Measurements from ENCODE around the gene HOXA6. TPM values are rescaled to one million over a fixed set of nuclear protein-coding genes. Genes with fewer than 3 reads are reported as not detected.

HOXA6 gene
- total RNA-seq, 1 donor: 7.6 TPM

DNA sequence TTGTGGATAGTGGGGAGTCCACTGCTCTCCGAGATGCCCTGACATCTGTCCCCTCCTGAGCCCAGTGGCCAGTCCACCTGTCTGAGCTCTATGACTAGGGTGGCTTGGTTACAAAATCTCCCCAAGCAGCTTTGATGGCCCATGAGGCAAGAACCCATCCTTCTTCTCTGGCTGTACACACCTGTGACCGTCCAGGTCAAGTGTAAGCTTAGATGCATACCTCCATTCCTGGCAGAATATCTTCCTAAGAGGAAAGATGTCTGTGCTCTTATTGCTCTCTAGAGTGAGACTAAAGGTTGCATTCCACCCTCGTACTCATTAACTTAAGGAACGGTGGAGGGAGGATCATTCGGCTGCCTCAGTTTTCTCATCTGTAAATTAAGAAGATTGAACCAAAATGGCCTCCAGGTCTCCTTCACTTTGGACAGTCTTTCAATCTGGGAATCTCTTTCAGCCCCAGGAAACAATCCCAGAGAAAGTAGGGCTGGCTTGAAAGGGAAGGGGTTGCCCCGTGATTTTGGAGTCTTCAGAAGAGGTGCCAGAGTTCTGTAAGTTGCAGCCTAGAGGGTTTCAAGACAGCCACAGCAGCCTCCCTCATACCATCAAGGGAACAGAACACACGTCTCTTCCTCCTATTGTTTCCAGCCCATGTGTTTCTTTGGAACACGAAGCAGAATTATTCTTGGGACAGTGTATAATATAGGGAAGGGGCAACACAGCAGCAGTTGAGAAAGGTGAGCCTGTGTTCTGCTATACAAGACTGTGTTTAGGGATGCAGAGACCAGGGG lies 22.5 kb downstream of the HOXA6 start:
- no peaks in the 10 kb centered on the region for H3K27me3 ChIP-seq (ENCODE audit: insufficient read depth, low read length)
- H3K4me3 ChIP-seq (ENCODE audit: insufficient read depth, low read length): no peak overlapping the region
- no peak overlapping the region for H3K27ac ChIP-seq (ENCODE audit: low read depth, low read length)
- H3K79me2 ChIP-seq (ENCODE audit: insufficient read depth, low read length): peaks cover 12% of the 10 kb centered on the region
- TF ChIP-seq, protein P1, sequence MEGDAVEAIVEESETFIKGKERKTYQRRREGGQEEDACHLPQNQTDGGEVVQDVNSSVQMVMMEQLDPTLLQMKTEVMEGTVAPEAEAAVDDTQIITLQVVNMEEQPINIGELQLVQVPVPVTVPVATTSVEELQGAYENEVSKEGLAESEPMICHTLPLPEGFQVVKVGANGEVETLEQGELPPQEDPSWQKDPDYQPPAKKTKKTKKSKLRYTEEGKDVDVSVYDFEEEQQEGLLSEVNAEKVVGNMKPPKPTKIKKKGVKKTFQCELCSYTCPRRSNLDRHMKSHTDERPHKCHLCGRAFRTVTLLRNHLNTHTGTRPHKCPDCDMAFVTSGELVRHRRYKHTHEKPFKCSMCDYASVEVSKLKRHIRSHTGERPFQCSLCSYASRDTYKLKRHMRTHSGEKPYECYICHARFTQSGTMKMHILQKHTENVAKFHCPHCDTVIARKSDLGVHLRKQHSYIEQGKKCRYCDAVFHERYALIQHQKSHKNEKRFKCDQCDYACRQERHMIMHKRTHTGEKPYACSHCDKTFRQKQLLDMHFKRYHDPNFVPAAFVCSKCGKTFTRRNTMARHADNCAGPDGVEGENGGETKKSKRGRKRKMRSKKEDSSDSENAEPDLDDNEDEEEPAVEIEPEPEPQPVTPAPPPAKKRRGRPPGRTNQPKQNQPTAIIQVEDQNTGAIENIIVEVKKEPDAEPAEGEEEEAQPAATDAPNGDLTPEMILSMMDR (IDR thresholded peaks at IDR 0.05; ENCODE audit: extremely low read depth, low read depth, low read length): no peak
- H2AFZ ChIP-seq (ENCODE audit: low read length): no peak overlapping the region
- peaks cover 4% of the 10 kb centered on the region for H3K4me1 ChIP-seq (ENCODE audit: insufficient read depth, low read length)
- H3K36me3 ChIP-seq (ENCODE audit: insufficient read depth, low read length): peaks cover 9% of the 10 kb centered on the region
- H4K20me1 ChIP-seq (ENCODE audit: insufficient read depth, low read length): peaks cover 4% of the 10 kb centered on the region
- no peaks in the 10 kb centered on the region for H3K9me3 ChIP-seq (ENCODE audit: low read depth, low read length)
- no peak overlapping the region for H3K4me2 ChIP-seq (ENCODE audit: insufficient read depth, low read length)
- no peak for DNase-seq (ENCODE audit: insufficient read length, low spot score, missing footprints)

DNA sequence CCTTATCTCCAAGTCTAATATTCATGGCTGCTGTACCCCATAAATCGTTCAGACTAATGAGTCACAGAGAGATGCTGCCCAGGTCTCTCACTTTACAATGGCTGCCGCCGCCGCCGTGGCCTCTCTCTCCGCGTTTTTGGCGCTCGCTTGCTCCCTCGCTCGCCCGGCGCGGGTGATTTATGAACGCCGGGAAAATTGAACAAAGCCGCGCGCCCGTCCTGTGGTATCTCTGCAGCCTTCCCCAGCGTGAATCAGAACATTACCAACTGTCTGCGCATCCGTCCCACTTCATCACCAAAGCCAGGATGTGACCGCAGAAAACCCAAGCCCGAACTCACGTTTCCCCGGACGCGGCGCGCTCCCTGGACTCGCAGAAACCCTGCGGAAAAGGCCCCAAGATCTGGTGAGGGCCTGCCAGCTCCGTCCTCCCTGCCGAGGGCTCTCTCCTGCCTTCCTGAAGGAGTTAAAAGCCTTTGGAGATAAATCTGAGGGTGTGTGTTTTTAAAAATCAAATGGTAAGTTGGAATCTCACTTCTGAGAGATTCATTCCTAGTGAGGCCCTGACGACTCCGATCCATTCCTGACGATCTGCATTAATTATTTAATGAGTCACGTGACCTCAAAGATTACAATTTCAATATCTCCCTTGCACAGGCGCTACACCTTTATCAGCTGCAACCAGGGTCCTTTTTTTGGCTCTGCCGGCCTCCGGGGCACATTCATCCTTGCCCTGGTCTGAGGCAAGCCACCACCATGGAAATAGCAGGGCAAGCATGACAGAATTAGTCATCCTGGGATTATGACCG lies 23.3 kb downstream of the HOXA6 start:
- Histone ChIP-seq H4K20me1 (ENCODE audit: insufficient read depth, low read length) (peaks cover 6% of the 10 kb centered on the region), H3K79me2 (ENCODE audit: insufficient read depth, low read length) (peaks cover 5% of the 10 kb centered on the region), H3K4me2 (ENCODE audit: insufficient read depth, low read length) (no peak overlapping the region), H3K27ac (ENCODE audit: low read depth, low read length) (no peak overlapping the region), H3K4me1 (ENCODE audit: insufficient read depth, low read length) (no peaks in the 10 kb centered on the region), H3K9me3 (ENCODE audit: low read depth, low read length) (no peaks in the 10 kb centered on the region), H3K36me3 (ENCODE audit: insufficient read depth, low read length) (peaks cover 11% of the 10 kb centered on the region), H2AFZ (ENCODE audit: low read length) (no peak overlapping the region), H3K27me3 (ENCODE audit: insufficient read depth, low read length) (no peaks in the 10 kb centered on the region), H3K4me3 (ENCODE audit: insufficient read depth, low read length) (no peak overlapping the region)
- TF ChIP-seq, protein P1 (IDR thresholded peaks at IDR 0.05; ENCODE audit: extremely low read depth, low read depth, low read length): no peak
- DNase-seq (ENCODE audit: insufficient read length, low spot score, missing footprints): peak; percentile 57

- Histone ChIP-seq H3K9me3 (ENCODE audit: low read depth, low read length) (no peaks in the 10 kb centered on the region), H3K36me3 (ENCODE audit: insufficient read depth, low read length) (peaks cover 13% of the 10 kb centered on the region), H3K4me3 (ENCODE audit: insufficient read depth, low read length) (no peak overlapping the region), H3K27me3 (ENCODE audit: insufficient read depth, low read length) (no peaks in the 10 kb centered on the region), H3K27ac (ENCODE audit: low read depth, low read length) (no peak overlapping the region), H3K4me2 (ENCODE audit: insufficient read depth, low read length) (no peak overlapping the region), H4K20me1 (ENCODE audit: insufficient read depth, low read length) (peaks cover 6% of the 10 kb centered on the region), H3K79me2 (ENCODE audit: insufficient read depth, low read length) (no peaks in the 10 kb centered on the region), H2AFZ (ENCODE audit: low read length) (no peak overlapping the region), H3K4me1 (ENCODE audit: insufficient read depth, low read length) (no peaks in the 10 kb centered on the region)
- DNase-seq (ENCODE audit: insufficient read length, low spot score, missing footprints): peak; percentile 75
- TF ChIP-seq, protein P1 (IDR thresholded peaks at IDR 0.05; ENCODE audit: extremely low read depth, low read depth, low read length): no peak
Measured at GRCh38 chr7:27123477-27124053, 24.0 kb downstream of the HOXA6 start.
